GM12875 (cell line): ENCODE data around the gene R3HDM4.

Experiments
- H3K4me3 ChIP-seq: one replicate; pipeline ENCODE4 v1.5.1; 2011; ENCODE audit warnings: low read depth, low read length, control low read depth
- CTCF ChIP-seq: IDR thresholded peaks from 2 replicates; pipeline ENCODE4 v1.5.1; 2011; ENCODE audit warnings: low read depth, mild to moderate bottlenecking, control low read depth, inconsistent platforms, low read length, moderate library complexity, borderline replicate concordance; ENCODE audit not compliant: insufficient read depth

Gene R3HDM4

GRCh38 chr19:871446-872265 lies 41.4 kb downstream of the R3HDM4 start:
- H3K4me3 ChIP-seq, result no peak overlapping the region

GRCh38 chr19:870963-871401 lies 42.0 kb downstream of the R3HDM4 start:
- no peak for TF ChIP-seq CTCF
- H3K4me3 ChIP-seq, result no peak overlapping the region

More at GRCh38 chr19:871446-872265, 41.4 kb downstream of the R3HDM4 start:
- TF ChIP-seq CTCF, result no peak

- no peak for TF ChIP-seq CTCF
- no peak overlapping the region for H3K4me3 ChIP-seq
Observed at GRCh38 chr19:870314-870713, 42.7 kb downstream of the R3HDM4 start.

GRCh38 chr19:869245-870177 lies 43.5 kb downstream of the R3HDM4 start:
- no peak overlapping the region for H3K4me3 ChIP-seq
- TF ChIP-seq CTCF, result no peak

GRCh38 chr19:868458-869244 lies 44.4 kb downstream of the R3HDM4 start:
- H3K4me3 ChIP-seq, result no peak overlapping the region
- no peak for TF ChIP-seq CTCF

GRCh38 chr19:867855-868457 lies 45.1 kb downstream of the R3HDM4 start:
- no peak overlapping the region for H3K4me3 ChIP-seq
- TF ChIP-seq CTCF, result no peak
